HepG2 (cell line): ENCODE data around the gene ECEL1. TPM values are rescaled to one million over a fixed set of nuclear protein-coding genes. Genes with fewer than 3 reads are reported as not detected.

Experiments used
- ATAC-seq: fragments of 200-7000 bp; cut with Tn5 transposase; 3 replicates; pipeline ENCODE4 v1.9.1; 2020; ENCODE audit warnings: mild to moderate bottlenecking, moderate library complexity
- BruUV-seq: library from RNA; stranded (reverse); fragments of 400-500 nt; replicated peaks from 2 replicates; lab custom pipeline; 2021; lab: Mats Ljungman, UMichigan
- CTCF ChIA-PET: fragments of 300-600 bp; formaldehyde crosslinking; extraction: SDS; loops from one replicate; lab custom pipeline; 2021; ENCODE audit warnings: low total read pairs, inconsistent platforms, low intra/inter-chr PET ratio; lab: Yijun Ruan, JAX
- POLR2A ChIA-PET: fragments of 350-600 bp; sonication (Branson Sonifier 250); formaldehyde crosslinking; loops from one replicate; lab custom pipeline; 2020; ENCODE audit warnings: antibody characterized with exemption, inconsistent platforms; lab: Yijun Ruan, JAX
- DNase-seq: peaks from one replicate; pipeline ENCODE4 v3.0.0-alpha.2; 2015; ENCODE audit warnings: low spot score
- FAIRE-seq: peaks from 3 replicates; lab custom pipeline; 2011; peaks lifted over from hg19 to GRCh38; lab: Jason Lieb, UNC
- H2AFZ ChIP-seq: one replicate; pipeline ENCODE4 v1.6.1; 2011; ENCODE audit warnings: low read length, inconsistent platforms
- H3K27ac ChIP-seq: fragments of 300-600 bp; 3 replicates; pipeline ENCODE4 v1.8.0; 2011; ENCODE audit warnings: mixed run types, mild to moderate bottlenecking, mixed read lengths, low read length, inconsistent platforms; ENCODE audit not compliant: insufficient read depth; ENCODE audit errors: extremely low read length
- H3K27me3 ChIP-seq, 2 experiments: fragments of 200-600 bp in 1 of 2; 2 replicates in 1 of 2; 3 replicates in 1 of 2; pipeline versions ENCODE4 v1.6.0 to v1.8.0; 2011; ENCODE audit warnings: low read length in 2 of 2, mild to moderate bottlenecking in 2 of 2, moderate library complexity in 2 of 2, inconsistent platforms in 1 of 2; ENCODE audit not compliant: insufficient read depth in 2 of 2, control insufficient read depth in 1 of 2
- H3K36me3 ChIP-seq, 2 experiments: fragments of 200-600 bp in 1 of 2; replicated peaks in 1 of 2; 2 replicates in 1 of 2; 3 replicates in 1 of 2; pipeline versions ENCODE4 v1.5.1 to v1.8.0; 2011; ENCODE audit warnings: low read length in 2 of 2, inconsistent platforms in 1 of 2; ENCODE audit not compliant: insufficient read depth in 2 of 2, control insufficient read depth in 1 of 2
- H3K4me1 ChIP-seq: 2 replicates; pipeline ENCODE4 v1.5.1; 2012; ENCODE audit warnings: low read length, inconsistent platforms; ENCODE audit not compliant: insufficient read depth
- H3K4me2 ChIP-seq: 2 replicates; pipeline ENCODE4 v1.6.0; 2011; ENCODE audit warnings: low read depth, low read length, inconsistent platforms
- H3K4me3 ChIP-seq, 3 experiments: fragments of 200-600 bp in 1 of 3; sonication (generic), shearing (Covaris generic) in 1 of 3; replicated peaks in 1 of 3; 2 replicates each; pipeline ENCODE4 v1.5.1; 2011 to 2016; ENCODE audit warnings: low read length in 3 of 3, inconsistent platforms in 2 of 3, low read depth in 2 of 3, mild to moderate bottlenecking in 2 of 3, control low read depth in 1 of 3, mixed read lengths in 1 of 3; ENCODE audit not compliant: insufficient read depth in 1 of 3
- H3K79me2 ChIP-seq: one replicate; pipeline ENCODE4 v1.6.1; 2011; ENCODE audit warnings: low read length, inconsistent platforms; ENCODE audit not compliant: insufficient read depth
- H3K9ac ChIP-seq: 2 replicates; pipeline ENCODE4 v1.6.0; 2011; ENCODE audit warnings: mild to moderate bottlenecking, low read depth, low read length, inconsistent platforms; ENCODE audit not compliant: insufficient read depth
- H3K9me3 ChIP-seq: 2 replicates; pipeline ENCODE4 v1.5.1; 2012; ENCODE audit warnings: mild to moderate bottlenecking, low read length
- H4K20me1 ChIP-seq: 2 replicates; pipeline ENCODE4 v1.6.0; 2011; ENCODE audit warnings: inconsistent platforms, mild to moderate bottlenecking, low read length, moderate library complexity; ENCODE audit not compliant: insufficient read depth
- CC2D1A ChIP-seq: sonication (generic); formaldehyde crosslinking; IDR thresholded peaks from 2 replicates; pipeline ENCODE4 v1.8.1; 2023; ENCODE audit warnings: mild to moderate bottlenecking, missing genetic modification reagents
- CREB1 ChIP-seq, 2 experiments: fragments of 450-650 bp in 1 of 2; IDR thresholded peaks; 2 replicates each; pipeline ENCODE4 v1.6.1; 2016 to 2017; ENCODE audit warnings: control low read depth in 1 of 2, mild to moderate bottlenecking in 1 of 2, missing compliant biosample characterization in 1 of 2, missing genetic modification characterization in 1 of 2
- HCFC1 ChIP-seq: fragments of 150-350 bp; IDR thresholded peaks from 2 replicates; pipeline ENCODE4 v1.6.1; 2014; ENCODE audit warnings: low read depth, low read length
- HNRNPL ChIP-seq: fragments of 200-400 bp; formaldehyde crosslinking; IDR thresholded peaks from 2 replicates; pipeline ENCODE4 v1.6.1; 2017; ENCODE audit warnings: mild to moderate bottlenecking, low read depth, low read length
- JUNB ChIP-seq: sonication (generic); formaldehyde crosslinking; IDR thresholded peaks from 2 replicates; pipeline ENCODE4 v1.8.0; 2022; ENCODE audit warnings: missing genetic modification reagents, mild to moderate bottlenecking, borderline replicate concordance
- MTA1 ChIP-seq: sonication (generic); formaldehyde crosslinking; IDR thresholded peaks from 2 replicates; pipeline ENCODE4 v1.4.0; 2020; ENCODE audit warnings: missing genetic modification reagents, mild to moderate bottlenecking, borderline replicate concordance
- MYC ChIP-seq: sonication (generic); formaldehyde crosslinking; IDR thresholded peaks from 2 replicates; pipeline ENCODE4 v1.9.0; 2021; ENCODE audit warnings: missing genetic modification reagents, borderline replicate concordance
- NAIF1 ChIP-seq: sonication (generic); formaldehyde crosslinking; IDR thresholded peaks from 2 replicates; pipeline ENCODE4 v1.5.0; 2020; ENCODE audit warnings: mild to moderate bottlenecking, missing genetic modification reagents, borderline replicate concordance
- NFE2L1 ChIP-seq: sonication (generic); formaldehyde crosslinking; IDR thresholded peaks from 2 replicates; pipeline ENCODE4 v1.4.0; 2020; ENCODE audit warnings: missing genetic modification reagents, mild to moderate bottlenecking, borderline replicate concordance
- NFE2L2 ChIP-seq: fragments of 150-350 bp; IDR thresholded peaks from 2 replicates; pipeline ENCODE4 v1.6.1; 2014; ENCODE audit warnings: low read length
- SMC3 ChIP-seq: IDR thresholded peaks from 2 replicates; pipeline ENCODE4 v1.6.1; 2011; ENCODE audit warnings: low read length, improper control_type of control experiment
- TCF7 ChIP-seq: sonication (generic); IDR thresholded peaks from 2 replicates; pipeline ENCODE4 v1.6.1; 2016; ENCODE audit warnings: antibody characterized with exemption, low read depth
- ZBTB38 ChIP-seq: sonication (generic); formaldehyde crosslinking; IDR thresholded peaks from 2 replicates; pipeline ENCODE4 v1.5.1; 2020; ENCODE audit warnings: mild to moderate bottlenecking, missing genetic modification reagents
- ZFP1 ChIP-seq: IDR thresholded peaks from 2 replicates; pipeline ENCODE4 v1.6.1; 2016
- ZNF138 ChIP-seq: sonication (generic); formaldehyde crosslinking; IDR thresholded peaks from 2 replicates; pipeline ENCODE4 v1.5.0; 2020; ENCODE audit warnings: mild to moderate bottlenecking, low read depth, missing genetic modification reagents
- ZNF232 ChIP-seq: sonication (generic); formaldehyde crosslinking; IDR thresholded peaks from 2 replicates; pipeline ENCODE4 v1.4.0; 2020; ENCODE audit warnings: missing genetic modification reagents, borderline replicate concordance
- ZNF337 ChIP-seq: sonication (generic); formaldehyde crosslinking; IDR thresholded peaks from 2 replicates; pipeline ENCODE4 v1.5.1; 2020; ENCODE audit warnings: missing genetic modification reagents, low read depth, mild to moderate bottlenecking, borderline replicate concordance
- ZNF350 ChIP-seq: sonication (generic); formaldehyde crosslinking; IDR thresholded peaks from 2 replicates; pipeline ENCODE4 v1.4.0; 2020; ENCODE audit warnings: mild to moderate bottlenecking, low read depth, missing genetic modification reagents, borderline replicate concordance
- ZNF556 ChIP-seq: sonication (generic); formaldehyde crosslinking; IDR thresholded peaks from 2 replicates; pipeline ENCODE4 v1.4.0; 2020; ENCODE audit warnings: mild to moderate bottlenecking, missing genetic modification reagents, borderline replicate concordance
- ZNF839 ChIP-seq: sonication (generic); formaldehyde crosslinking; IDR thresholded peaks from 2 replicates; pipeline ENCODE4 v1.4.0; 2020; ENCODE audit warnings: missing genetic modification reagents, mild to moderate bottlenecking, borderline replicate concordance
- ZNF850 ChIP-seq: sonication (generic); formaldehyde crosslinking; conservative IDR thresholded peaks from 2 replicates; pipeline ENCODE4 v1.9.0; 2021; ENCODE audit warnings: mild to moderate bottlenecking, missing genetic modification reagents
- WGBS: methylation state at CpG from one replicate; pipeline ENCODE4 v1.1.6; 2017; ENCODE audit warnings: low lambda C conversion rate; 5-methylcytosine and 5-hydroxymethylcytosine counted together
- in situ Hi-C: cut with HindIII; loops from 2 replicates; pipeline ENCODE4 v1.10.0; 2017; ENCODE audit warnings: low pct_unique_long_range_greater_than_20kb; ENCODE audit not compliant: extremely low pct_ligation_motif_present
- intact Hi-C: fragments of 100-400 bp; cut with micrococcal nuclease; formaldehyde crosslinking; loops from one replicate; pipeline ENCODE4 v1.10.0; 2022; ENCODE audit not compliant: unreplicated experiment
- polyA plus RNA-seq, 8 experiments: library from polyadenylated mRNA; depleted of rRNA in 3 of 8; stranded (reverse) in 7 of 8; unstranded in 1 of 8; fragments of >200 nt; fragmentation: Illumina TruSeq in 4 of 8; extraction: Trizol in 4 of 8; gene quantifications; 2 replicates each; pipeline versions ENCODE4 v1.2.1 to v1.2.3, GENCODE V29; 2011 to 2016; ENCODE audit warnings: low read depth in 4 of 8, missing spikeins in 1 of 8, mixed read lengths in 1 of 8; ENCODE audit not compliant: insufficient read depth in 1 of 8
- total RNA-seq, 5 experiments: library from RNA; depleted of rRNA; stranded (reverse); fragments of >200 nt; fragmentation: Illumina TruSeq; extraction: Trizol; gene quantifications; 2 replicates each; pipeline ENCODE4 v1.2.3, GENCODE V29; 2016; ENCODE audit warnings: low read depth in 1 of 5
- TF ChIP-seq, protein P1 (sequence below): sonication (generic); formaldehyde crosslinking; IDR thresholded peaks from 2 replicates; pipeline ENCODE4 v1.4.0; 2020; ENCODE audit warnings: mild to moderate bottlenecking, low read depth, missing genetic modification reagents

ECEL1 gene
- total and polyA plus RNA-seq, 2 of the 13 experiments (the other 11 are each of a cell fraction or from before 2014, with no cell fraction given) = not detected

DNA sequence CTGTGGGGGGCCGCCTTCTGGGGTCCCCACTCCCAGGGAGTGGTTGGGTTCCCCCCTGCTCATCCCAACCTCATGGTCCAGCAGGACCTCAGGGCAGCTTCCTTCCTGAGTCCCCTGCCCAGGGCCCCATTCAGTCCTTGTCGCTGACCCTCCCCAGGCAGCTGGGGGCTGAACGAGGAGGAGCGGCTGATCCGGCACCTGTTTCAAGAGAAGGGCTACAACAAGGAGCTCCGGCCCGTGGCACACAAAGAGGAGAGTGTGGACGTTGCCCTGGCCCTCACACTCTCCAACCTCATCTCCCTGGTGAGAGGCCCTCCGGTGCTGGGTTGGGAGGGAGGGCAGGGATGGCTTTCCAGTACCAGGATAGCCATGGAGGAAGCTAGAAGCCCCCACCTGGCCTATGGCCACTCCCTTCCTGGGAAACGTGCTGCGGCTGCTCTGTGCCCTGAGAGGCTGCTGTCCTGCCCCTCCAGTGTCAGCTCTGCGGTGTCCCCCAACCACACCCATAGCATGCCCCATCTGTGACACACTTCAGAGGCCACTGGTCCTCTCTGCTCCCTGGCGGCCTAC, 38.8 kb upstream of the ECEL1 start:
- no peak for FAIRE-seq
- BruUV-seq = no TSS peak
- peak; percentile 3; the same call in 1 of the 3 replicates for ATAC-seq
- H2AFZ ChIP-seq = no peak overlapping the region
- H3K27ac ChIP-seq = no peak overlapping the region
- in situ Hi-C loops = no loop called here
- no peaks in the 10 kb centered on the region for H4K20me1 ChIP-seq
- no peaks in the 10 kb centered on the region for H3K36me3 ChIP-seq
- DNase-seq = no peak
- H3K27me3 ChIP-seq = peaks cover 31 to 88% of the 10 kb centered on the region in 2 experiments; a peak in 4 of 5 replicates
- intact Hi-C loops = loop anchor here (10.0 kb wide), 1 partner anchor 622 kb away; no protein-coding TSS in a partner anchor
- H3K4me1 ChIP-seq = peaks cover 37% of the 10 kb centered on the region
- no peaks in the 10 kb centered on the region for H3K79me2 ChIP-seq
- peak overlapping the region in 1 of 3 experiments; percentile 58; a peak in 1 of 6 replicates for H3K4me3 ChIP-seq
- no peak overlapping the region for H3K9ac ChIP-seq
- 14% methylated on average over 11 of the region's 13 CpGs for WGBS
- POLR2A ChIA-PET = interaction anchor here (1.6 kb wide), 1 partner anchor 24 kb away, joined by 3 read pairs; the partner anchor contains the start of genes EIF4E2 and TIGD1
- CTCF ChIA-PET = no interaction called here
- H3K9me3 ChIP-seq = no peaks in the 10 kb centered on the region
- H3K4me2 ChIP-seq = peak overlapping the region; percentile 46
- peak; percentile 66; the same call in 1 of the 2 replicates for TF ChIP-seq ZNF839 (CRISPR knock-in tag)
- no peak for TF ChIP-seq CREB1 (IDR thresholded peaks at IDR 0.05)
- TF ChIP-seq CREB1 (CRISPR knock-in tag; IDR thresholded peaks at IDR 0.05) = no peak
- TF ChIP-seq, protein P1, sequence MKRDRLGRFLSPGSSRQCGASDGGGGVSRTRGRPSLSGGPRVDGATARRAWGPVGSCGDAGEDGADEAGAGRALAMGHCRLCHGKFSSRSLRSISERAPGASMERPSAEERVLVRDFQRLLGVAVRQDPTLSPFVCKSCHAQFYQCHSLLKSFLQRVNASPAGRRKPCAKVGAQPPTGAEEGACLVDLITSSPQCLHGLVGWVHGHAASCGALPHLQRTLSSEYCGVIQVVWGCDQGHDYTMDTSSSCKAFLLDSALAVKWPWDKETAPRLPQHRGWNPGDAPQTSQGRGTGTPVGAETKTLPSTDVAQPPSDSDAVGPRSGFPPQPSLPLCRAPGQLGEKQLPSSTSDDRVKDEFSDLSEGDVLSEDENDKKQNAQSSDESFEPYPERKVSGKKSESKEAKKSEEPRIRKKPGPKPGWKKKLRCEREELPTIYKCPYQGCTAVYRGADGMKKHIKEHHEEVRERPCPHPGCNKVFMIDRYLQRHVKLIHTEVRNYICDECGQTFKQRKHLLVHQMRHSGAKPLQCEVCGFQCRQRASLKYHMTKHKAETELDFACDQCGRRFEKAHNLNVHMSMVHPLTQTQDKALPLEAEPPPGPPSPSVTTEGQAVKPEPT (CRISPR knock-in tag) = 0 out of 2 replicates have a peak, but pooled peaks have one; percentile 24
- TF ChIP-seq ZNF138 (CRISPR knock-in tag) = no peak
- no peak for TF ChIP-seq MTA1 (CRISPR knock-in tag)
- 0 out of 2 replicates have a peak, but pooled peaks have one; percentile 26 for TF ChIP-seq ZNF556 (CRISPR knock-in tag)
- 0 out of 2 replicates have a peak, but pooled peaks have one; percentile 42 for TF ChIP-seq NFE2L1
- TF ChIP-seq NAIF1 (CRISPR knock-in tag) = no peak
- no peak for TF ChIP-seq HCFC1
- 0 out of 2 replicates have a peak, but pooled peaks have one; percentile 22 for TF ChIP-seq ZNF350 (CRISPR knock-in tag)
- TF ChIP-seq SMC3 = no peak
- no peak for TF ChIP-seq ZBTB38 (CRISPR knock-in tag)
- no peak for TF ChIP-seq ZNF232
- TF ChIP-seq HNRNPL = 0 out of 2 replicates have a peak, but pooled peaks have one; percentile 50
- TF ChIP-seq TCF7 = no peak
- no peak for TF ChIP-seq CC2D1A (CRISPR knock-in tag)
- no peak for TF ChIP-seq ZNF850 (CRISPR knock-in tag)
- no peak for TF ChIP-seq NFE2L2
- no peak for TF ChIP-seq JUNB (CRISPR knock-in tag)
- TF ChIP-seq ZNF337 (CRISPR knock-in tag) = no peak
- no peak for TF ChIP-seq MYC (CRISPR knock-in tag)
- TF ChIP-seq ZFP1 (CRISPR knock-in tag) = no peak
